Spleen (tissue), 11 donors: ENCODE measurements around the gene CILP. TPM values are rescaled to one million over a fixed set of nuclear protein-coding genes. Genes with fewer than 3 reads are reported as not detected.

Experiments used
- DNase-seq: peaks from one replicate; pipeline ENCODE4 v3.0.0-alpha.2; 2020
- H3K27ac ChIP-seq, 8 donors: fragments of 200-600 bp; sonication (generic) in 7 of 8; 1 replicate in 4 of 8; 2 replicates in 4 of 8; pipeline versions ENCODE4 v1.5.0 to v1.8.0; 2016 to 2021; ENCODE audit warnings: inconsistent platforms in 4 of 8, mild to moderate bottlenecking in 4 of 8, moderate library complexity in 1 of 8
- H3K27me3 ChIP-seq, 7 donors: fragments of 200-600 bp; sonication (generic) in 6 of 7; replicated peaks in 1 of 7; 1 replicate in 4 of 7; 2 replicates in 3 of 7; pipeline versions ENCODE4 v1.5.0 to v1.8.0; 2016 to 2021; ENCODE audit warnings: inconsistent platforms in 3 of 7, mild to moderate bottlenecking in 1 of 7
- H3K36me3 ChIP-seq, 6 donors: fragments of 200-600 bp; sonication (generic) in 5 of 6; 1 replicate in 4 of 6; 2 replicates in 2 of 6; pipeline versions ENCODE4 v1.5.0 to v1.8.0; 2016 to 2021; ENCODE audit warnings: inconsistent platforms in 2 of 6
- H3K4me1 ChIP-seq, 6 donors: fragments of 200-600 bp; sonication (generic) in 5 of 6; 1 replicate in 3 of 6; 2 replicates in 3 of 6; pipeline versions ENCODE4 v1.5.0 to v1.8.0; 2016 to 2021; ENCODE audit warnings: inconsistent platforms in 3 of 6
- H3K4me3 ChIP-seq, 8 donors: fragments of 200-600 bp; sonication (generic) in 7 of 8; 1 replicate in 4 of 8; 2 replicates in 4 of 8; pipeline versions ENCODE4 v1.5.0 to v1.8.0; 2016 to 2021; ENCODE audit warnings: inconsistent platforms in 4 of 8, mild to moderate bottlenecking in 4 of 8, moderate library complexity in 2 of 8
- H3K9me3 ChIP-seq, 8 donors: fragments of 200-600 bp; sonication (generic) in 7 of 8; 1 replicate in 4 of 8; 2 replicates in 4 of 8; pipeline versions ENCODE4 v1.5.0 to v1.8.0; 2016 to 2021; ENCODE audit warnings: inconsistent platforms in 4 of 8
- CTCF ChIP-seq, 11 experiments: fragments of 200-600 bp in 7 of 11; fragments of 450-650 bp in 4 of 11; sonication (generic) in 4 of 11; IDR thresholded peaks in 8 of 11; conservative IDR thresholded peaks in 3 of 11; 1 replicate in 7 of 11; 2 replicates in 4 of 11; pipeline versions ENCODE4 v1.4.0 to v1.8.0; 2016 to 2021; ENCODE audit warnings: antibody characterized with exemption in 11 of 11, inconsistent platforms in 4 of 11, mild to moderate bottlenecking in 1 of 11
- POLR2A ChIP-seq, 3 donors: fragments of 450-650 bp; IDR thresholded peaks; one replicate each; pipeline ENCODE4 v1.5.1; 2017; ENCODE audit warnings: antibody characterized with exemption in 3 of 3, mild to moderate bottlenecking in 1 of 3
- POLR2AphosphoS5 ChIP-seq, 3 donors: sonication (generic); formaldehyde crosslinking; IDR thresholded peaks; one replicate each; pipeline ENCODE4 v1.5.1; 2017; ENCODE audit warnings: antibody characterized with exemption in 3 of 3
- WGBS, 5 donors: extraction: QIAGEN DNeasy Blood & Tissue Kit in 3 of 5; methylation state at CpG; one replicate each; pipeline versions ENCODE4 v1.1.5 to v1.1.7; 2013 to 2018; 5-methylcytosine and 5-hydroxymethylcytosine counted together
- intact Hi-C: fragments of 100-400 bp; cut with DNase I; formaldehyde crosslinking; loops from one replicate; pipeline ENCODE4 v1.15.0; 2023; ENCODE audit warnings: low total_unique reads
- polyA plus RNA-seq, 3 donors: library from polyadenylated mRNA; stranded (reverse); fragments of 200-250 nt; gene quantifications; one replicate each; pipeline ENCODE4 v1.2.1, GENCODE V29; 2013
- total RNA-seq, 7 donors: library from RNA; depleted of rRNA in 3 of 7; stranded (reverse); fragments of >200 nt in 3 of 7; fragmentation: NEBNext Ultra II Directional in 4 of 7; extraction: Animal tissue kit (Norgen Biotek cat#: 25700) in 4 of 7; gene quantifications; one replicate each; pipeline versions ENCODE4 v1.1.0 to v1.2.1, GENCODE V29; 2016 to 2021
- donor health status: healthy with polysubstance abuse.
- donor health status: DM: no; HTN: no; CAD: no; lungs with moderate emphysema.
- donor health status: DM: no; HTN: no; CAD: no.
- donor health status: Bipolar disorder and iron deficiency.
- donor health status: healthy.
- donor health status: DM: no; HTN: no; CAD: no.
- donor health status: DM: yes; HTN: yes; CAD: no.

CILP gene
- total and polyA plus RNA-seq, 10 donors: 0.19 to 3.1 (median 0.41) TPM

- intact Hi-C loops: no loop called here
- TF ChIP-seq POLR2A (IDR thresholded peaks at IDR 0.05): no peak
- TF ChIP-seq POLR2AphosphoS5 (IDR thresholded peaks at IDR 0.05): no peak
- no peak for TF ChIP-seq CTCF (IDR thresholded peaks at IDR 0.05 in 8 of 11, conservative IDR thresholded peaks at IDR 0.05 in 3 of 11)
These were observed 3.9 kb downstream of the CILP start for GRCh38 chr15:65207280-65207840.

GRCh38 chr15:65206750-65207149 is 4.5 kb downstream of the CILP start:
- no peak for DNase-seq
- WGBS, 5 donors: 92 to 97% (median 95%) methylated on average over 18 to 20 of the region's 20 CpGs
- no peak for TF ChIP-seq CTCF (IDR thresholded peaks at IDR 0.05 in 8 of 11, conservative IDR thresholded peaks at IDR 0.05 in 3 of 11)
- no peak for TF ChIP-seq POLR2A (IDR thresholded peaks at IDR 0.05)
- no peak for TF ChIP-seq POLR2AphosphoS5 (IDR thresholded peaks at IDR 0.05)

More at GRCh38 chr15:65207280-65207840, 3.9 kb downstream of the CILP start:
- no peak for DNase-seq
- no peaks in the 10 kb centered on the region for H3K27me3 ChIP-seq
- no peaks in the 10 kb centered on the region for H3K4me1 ChIP-seq
- no peak overlapping the region for H3K4me3 ChIP-seq
- no peak overlapping the region for H3K27ac ChIP-seq
- H3K36me3 ChIP-seq: no peaks in the 10 kb centered on the region
- H3K9me3 ChIP-seq: no peaks in the 10 kb centered on the region
- WGBS, 5 donors: 78 to 94% (median 83%) methylated on average over 6 of the region's 6 CpGs

GRCh38 chr15:65204931-65205660 is 6.2 kb downstream of the CILP start:
- Histone ChIP-seq H3K9me3 (no peaks in the 10 kb centered on the region), H3K27ac (no peak overlapping the region), H3K36me3 (no peaks in the 10 kb centered on the region), H3K4me3 (no peak overlapping the region), H3K27me3 (no peaks in the 10 kb centered on the region), H3K4me1 (no peaks in the 10 kb centered on the region)
- intact Hi-C loops: no loop called here
- TF ChIP-seq CTCF (IDR thresholded peaks at IDR 0.05 in 8 of 11, conservative IDR thresholded peaks at IDR 0.05 in 3 of 11) (no peak), POLR2A (IDR thresholded peaks at IDR 0.05) (no peak), POLR2AphosphoS5 (IDR thresholded peaks at IDR 0.05) (no peak)
- no peak for DNase-seq
- 91 to 95% (median 92%) methylated on average over 12 of the region's 12 CpGs for WGBS, 5 donors

More at GRCh38 chr15:65206750-65207149, 4.5 kb downstream of the CILP start:
- intact Hi-C loops: no loop called here
- Histone ChIP-seq H3K36me3 (no peaks in the 10 kb centered on the region), H3K27ac (no peak overlapping the region), H3K4me3 (no peak overlapping the region), H3K27me3 (no peaks in the 10 kb centered on the region), H3K4me1 (no peaks in the 10 kb centered on the region), H3K9me3 (no peaks in the 10 kb centered on the region)

GRCh38 chr15:65204236-65204930 is 6.9 kb downstream of the CILP start:
- intact Hi-C loops: no loop called here
- TF ChIP-seq CTCF (IDR thresholded peaks at IDR 0.05 in 8 of 11, conservative IDR thresholded peaks at IDR 0.05 in 3 of 11) (no peak), POLR2AphosphoS5 (IDR thresholded peaks at IDR 0.05) (no peak), POLR2A (IDR thresholded peaks at IDR 0.05) (no peak)
- no peak for DNase-seq
- no peaks in the 10 kb centered on the region for H3K36me3 ChIP-seq
- H3K27ac ChIP-seq: no peak overlapping the region
- 67 to 92% (median 88%) methylated on average over 2 to 6 of the region's 6 CpGs for WGBS, 5 donors
- no peaks in the 10 kb centered on the region for H3K27me3 ChIP-seq
- no peaks in the 10 kb centered on the region for H3K9me3 ChIP-seq
- no peaks in the 10 kb centered on the region for H3K4me1 ChIP-seq
- H3K4me3 ChIP-seq: no peak overlapping the region
